ENCODE data around the gene BTBD19. TPM values are rescaled to one million over a fixed set of nuclear protein-coding genes. Genes with fewer than 3 reads are reported as not detected.

The BTBD19 gene
- total and polyA plus RNA-seq, 9 of the 15 experiments (the other 6 are each of a cell fraction or from before 2014, with no cell fraction given) = 0.22 to 2.0 (median 0.95) TPM

DNA sequence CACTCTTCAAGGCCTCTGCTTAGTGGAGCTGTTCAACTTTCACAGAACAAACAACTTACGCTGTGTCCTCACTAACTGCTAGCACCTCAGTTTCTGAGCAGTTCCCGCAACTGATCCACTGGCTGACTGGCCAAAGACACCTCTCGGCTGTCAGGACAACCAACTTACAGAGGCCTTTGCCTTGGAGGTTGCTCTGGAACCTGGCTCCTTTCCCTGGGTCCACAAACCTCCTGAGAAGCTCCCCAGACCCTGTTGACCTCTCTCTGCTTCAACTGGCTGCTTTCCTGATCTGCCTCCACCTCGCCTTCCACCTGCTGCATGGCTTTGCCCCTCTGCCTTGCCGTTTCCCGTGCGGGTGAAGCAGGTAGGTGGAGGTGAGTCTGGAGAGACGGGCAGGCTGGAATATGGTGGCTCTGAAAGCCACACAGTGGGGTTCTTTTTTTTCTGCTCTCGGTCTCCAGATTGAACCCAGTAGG lies 13.0 kb downstream of the BTBD19 start:
- Histone ChIP-seq H3K9ac (ENCODE audit: insufficient read depth in 1 of 2, low read depth in 2 of 2, low read length in 2 of 2) (peak overlapping the region; percentile 57 to 98; a peak in 3 of 4 replicates), H3K4me3 (no peak overlapping the region), H2AFZ (ENCODE audit: low read depth, low read length) (peak overlapping the region; percentile 54; the same call in 1 of the 2 replicates), H3K4me1 (replicated peaks in 1 of 2; ENCODE audit: control insufficient read depth in 2 of 2, insufficient read depth in 2 of 2, low read length in 2 of 2) (peaks cover 13 to 31% of the 10 kb centered on the region in 2 experiments), H3K9me1 (ENCODE audit: control insufficient read depth, insufficient read depth, low read length) (no peaks in the 10 kb centered on the region), H3K36me3 (ENCODE audit: control insufficient read depth, insufficient read depth, low read length) (no peaks in the 10 kb centered on the region), H3K9me3 (replicated peaks; ENCODE audit: control insufficient read depth, insufficient read depth, low read depth, low read length) (no peaks in the 10 kb centered on the region), H3K79me2 (ENCODE audit: control insufficient read depth, insufficient read depth, low read length) (no peaks in the 10 kb centered on the region), H3K4me2 (ENCODE audit: insufficient read depth, low read length) (no peak overlapping the region), H3K27me3 (ENCODE audit: control insufficient read depth in 2 of 2, insufficient read depth in 2 of 2, low read length in 2 of 2) (no peaks in the 10 kb centered on the region), H4K20me1 (replicated peaks; ENCODE audit: control insufficient read depth, insufficient read depth, low read length) (no peaks in the 10 kb centered on the region), H3K27ac (ENCODE audit: extremely low read depth, low read depth, low read length) (0 out of 3 replicates have a peak overlapping the region, but pooled peaks have one; percentile 15)
- BruUV-seq (replicated peaks) = no TSS peak
- DNase-seq (ENCODE audit: extremely low read depth in 1 of 4, low spot score in 3 of 4) (no peak), ATAC-seq (no peak), FAIRE-seq (no peak)
- intact Hi-C loops (cut with micrococcal nuclease) = no loop called here
- in situ Hi-C loops (cut with MboI) = loop anchor here (5.0 kb wide), 1 partner anchor 89 kb away; the partner anchor contains the start of gene RNU5D-1
- TF ChIP-seq RFX7 (CRISPR knock-in tag; IDR thresholded peaks at IDR 0.05) = no peak
- no peak for TF ChIP-seq ETV6 (IDR thresholded peaks at IDR 0.05; ENCODE audit: borderline replicate concordance in 1 of 2, low read depth in 2 of 2, low read length in 1 of 2)
- TF ChIP-seq ETV6 (CRISPR knock-in tag; IDR thresholded peaks at IDR 0.05; ENCODE audit: borderline replicate concordance) = no peak
- no peak for TF ChIP-seq ZNF57 (CRISPR knock-in tag; IDR thresholded peaks at IDR 0.05)
- 0 out of 2 replicates have a peak, but pooled peaks have one; percentile 40 for TF ChIP-seq ZNF583 (CRISPR knock-in tag; IDR thresholded peaks at IDR 0.05)
- WGBS (ENCODE audit: insufficient coverage, low coverage, missing lambda C conversion rate) = 77% methylated on average over 9 of the region's 9 CpGs
- ChIA-PET CTCF (ENCODE audit: low intra/inter-chr PET ratio) (no interaction called here), POLR2A (interaction anchor here (1.0 to 9.2 kb wide), 12 partner anchors 11 to 701 kb away, joined by 3 to 594 read pairs (median 12); partner anchors contain the start of genes BTBD19, DYNLT4, HECTD3 and PLK3)

Measured in K562 (cell line).